ENCODE measurements around the gene LYL1.

Gene LYL1

GRCh38 chr19:13076787-13077186, 25.9 kb downstream of the LYL1 start:
- no peak overlapping the region for H3K4me2 ChIP-seq (ENCODE audit: low read length)
- peaks cover 20% of the 10 kb centered on the region for H3K27me3 ChIP-seq (ENCODE audit: control insufficient read depth, low read length)
- no peaks in the 10 kb centered on the region for H3F3A ChIP-seq (ENCODE audit: control insufficient read depth, insufficient read depth)
- no peak overlapping the region for H3K27ac ChIP-seq (ENCODE audit: low read depth, low read length)
- no peaks in the 10 kb centered on the region for H3K36me3 ChIP-seq (ENCODE audit: control insufficient read depth, low read length)
- no peaks in the 10 kb centered on the region for H3K4me1 ChIP-seq (ENCODE audit: control insufficient read depth, low read length)
- H3K79me2 ChIP-seq (ENCODE audit: control insufficient read depth, low read length): no peaks in the 10 kb centered on the region
- H4K20me1 ChIP-seq (ENCODE audit: control insufficient read depth, insufficient read depth, low read depth, low read length): no peaks in the 10 kb centered on the region
- H3K9me2 ChIP-seq (replicated peaks; ENCODE audit: control insufficient read depth, low read length): no peaks in the 10 kb centered on the region
- H3K4me3 ChIP-seq (ENCODE audit: low read length): no peak overlapping the region
- no peaks in the 10 kb centered on the region for H3K9me3 ChIP-seq (ENCODE audit: control insufficient read depth, insufficient read depth, low read length)
- TF ChIP-seq, protein P1, sequence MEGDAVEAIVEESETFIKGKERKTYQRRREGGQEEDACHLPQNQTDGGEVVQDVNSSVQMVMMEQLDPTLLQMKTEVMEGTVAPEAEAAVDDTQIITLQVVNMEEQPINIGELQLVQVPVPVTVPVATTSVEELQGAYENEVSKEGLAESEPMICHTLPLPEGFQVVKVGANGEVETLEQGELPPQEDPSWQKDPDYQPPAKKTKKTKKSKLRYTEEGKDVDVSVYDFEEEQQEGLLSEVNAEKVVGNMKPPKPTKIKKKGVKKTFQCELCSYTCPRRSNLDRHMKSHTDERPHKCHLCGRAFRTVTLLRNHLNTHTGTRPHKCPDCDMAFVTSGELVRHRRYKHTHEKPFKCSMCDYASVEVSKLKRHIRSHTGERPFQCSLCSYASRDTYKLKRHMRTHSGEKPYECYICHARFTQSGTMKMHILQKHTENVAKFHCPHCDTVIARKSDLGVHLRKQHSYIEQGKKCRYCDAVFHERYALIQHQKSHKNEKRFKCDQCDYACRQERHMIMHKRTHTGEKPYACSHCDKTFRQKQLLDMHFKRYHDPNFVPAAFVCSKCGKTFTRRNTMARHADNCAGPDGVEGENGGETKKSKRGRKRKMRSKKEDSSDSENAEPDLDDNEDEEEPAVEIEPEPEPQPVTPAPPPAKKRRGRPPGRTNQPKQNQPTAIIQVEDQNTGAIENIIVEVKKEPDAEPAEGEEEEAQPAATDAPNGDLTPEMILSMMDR (IDR thresholded peaks at IDR 0.05; ENCODE audit: low read depth, low read length, poor library complexity, severe bottlenecking): no peak
- no peak for TF ChIP-seq EZH2phosphoT487 (IDR thresholded peaks at IDR 0.05; ENCODE audit: borderline replicate concordance, low read length)

DNA sequence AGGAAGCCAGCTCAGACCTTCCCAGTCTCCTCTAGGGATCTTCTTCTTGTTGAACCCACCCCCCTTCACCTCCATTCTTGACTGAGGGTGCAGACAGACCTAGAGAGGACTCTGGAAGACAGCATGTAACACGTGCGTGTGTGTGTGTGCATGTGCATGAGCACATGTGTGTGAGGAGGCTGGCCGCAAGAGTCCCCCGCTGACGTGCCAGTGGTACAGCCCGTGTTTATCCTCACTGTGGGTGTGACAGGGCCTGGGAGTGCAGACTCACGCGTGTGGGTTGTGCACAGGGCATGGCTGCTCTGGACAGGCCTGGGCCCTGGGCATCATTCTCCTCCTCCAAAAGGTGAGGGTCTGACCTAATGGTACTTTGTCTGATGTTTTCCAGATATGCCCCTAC, 26.3 kb downstream of the LYL1 start:
- H3K27ac ChIP-seq (ENCODE audit: low read depth, low read length): no peak overlapping the region
- no peaks in the 10 kb centered on the region for H3K9me2 ChIP-seq (replicated peaks; ENCODE audit: control insufficient read depth, low read length)
- H4K20me1 ChIP-seq (ENCODE audit: control insufficient read depth, insufficient read depth, low read depth, low read length): no peaks in the 10 kb centered on the region
- H3K36me3 ChIP-seq (ENCODE audit: control insufficient read depth, low read length): no peaks in the 10 kb centered on the region
- TF ChIP-seq, protein P1 (IDR thresholded peaks at IDR 0.05; ENCODE audit: low read depth, low read length, poor library complexity, severe bottlenecking): no peak
- no peak for TF ChIP-seq EZH2phosphoT487 (IDR thresholded peaks at IDR 0.05; ENCODE audit: borderline replicate concordance, low read length)
- H3K79me2 ChIP-seq (ENCODE audit: control insufficient read depth, low read length): no peaks in the 10 kb centered on the region
- H3F3A ChIP-seq (ENCODE audit: control insufficient read depth, insufficient read depth): no peaks in the 10 kb centered on the region
- no peaks in the 10 kb centered on the region for H3K4me1 ChIP-seq (ENCODE audit: control insufficient read depth, low read length)
- H3K4me2 ChIP-seq (ENCODE audit: low read length): no peak overlapping the region
- peaks cover 21% of the 10 kb centered on the region for H3K27me3 ChIP-seq (ENCODE audit: control insufficient read depth, low read length)
- H3K9me3 ChIP-seq (ENCODE audit: control insufficient read depth, insufficient read depth, low read length): no peaks in the 10 kb centered on the region
- H3K4me3 ChIP-seq (ENCODE audit: low read length): no peak overlapping the region

DNA sequence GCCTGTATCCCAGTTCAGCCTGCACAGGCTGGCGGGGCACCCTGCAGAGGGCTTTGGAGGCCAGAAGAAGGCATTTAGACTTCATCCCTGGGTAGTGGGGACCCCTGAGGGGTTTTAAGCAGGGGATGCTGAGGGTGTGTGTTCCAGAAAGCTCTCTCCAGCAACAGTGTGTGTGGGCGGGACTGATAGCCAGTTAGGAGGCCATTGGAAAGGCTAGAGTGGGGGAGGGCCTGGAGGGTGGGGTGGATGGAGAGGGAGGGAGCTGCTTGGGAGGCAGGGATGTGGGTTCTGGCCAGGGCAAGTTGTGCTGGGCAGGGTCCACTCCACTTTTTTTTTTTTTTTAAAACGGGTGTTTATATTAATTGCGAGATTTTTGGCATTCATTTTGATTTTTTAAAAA, 28.3 kb downstream of the LYL1 start:
- no peaks in the 10 kb centered on the region for H3F3A ChIP-seq (ENCODE audit: control insufficient read depth, insufficient read depth)
- no peaks in the 10 kb centered on the region for H3K79me2 ChIP-seq (ENCODE audit: control insufficient read depth, low read length)
- no peak for TF ChIP-seq EZH2phosphoT487 (IDR thresholded peaks at IDR 0.05; ENCODE audit: borderline replicate concordance, low read length)
- TF ChIP-seq, protein P1 (IDR thresholded peaks at IDR 0.05; ENCODE audit: low read depth, low read length, poor library complexity, severe bottlenecking): no peak
- H3K9me2 ChIP-seq (replicated peaks; ENCODE audit: control insufficient read depth, low read length): no peaks in the 10 kb centered on the region
- no peaks in the 10 kb centered on the region for H3K9me3 ChIP-seq (ENCODE audit: control insufficient read depth, insufficient read depth, low read length)
- no peak overlapping the region for H3K4me2 ChIP-seq (ENCODE audit: low read length)
- no peaks in the 10 kb centered on the region for H3K36me3 ChIP-seq (ENCODE audit: control insufficient read depth, low read length)
- no peaks in the 10 kb centered on the region for H4K20me1 ChIP-seq (ENCODE audit: control insufficient read depth, insufficient read depth, low read depth, low read length)
- H3K4me3 ChIP-seq (ENCODE audit: low read length): no peak overlapping the region
- no peaks in the 10 kb centered on the region for H3K4me1 ChIP-seq (ENCODE audit: control insufficient read depth, low read length)
- no peak overlapping the region for H3K27ac ChIP-seq (ENCODE audit: low read depth, low read length)
- H3K27me3 ChIP-seq (ENCODE audit: control insufficient read depth, low read length): peaks cover 30% of the 10 kb centered on the region

DNA sequence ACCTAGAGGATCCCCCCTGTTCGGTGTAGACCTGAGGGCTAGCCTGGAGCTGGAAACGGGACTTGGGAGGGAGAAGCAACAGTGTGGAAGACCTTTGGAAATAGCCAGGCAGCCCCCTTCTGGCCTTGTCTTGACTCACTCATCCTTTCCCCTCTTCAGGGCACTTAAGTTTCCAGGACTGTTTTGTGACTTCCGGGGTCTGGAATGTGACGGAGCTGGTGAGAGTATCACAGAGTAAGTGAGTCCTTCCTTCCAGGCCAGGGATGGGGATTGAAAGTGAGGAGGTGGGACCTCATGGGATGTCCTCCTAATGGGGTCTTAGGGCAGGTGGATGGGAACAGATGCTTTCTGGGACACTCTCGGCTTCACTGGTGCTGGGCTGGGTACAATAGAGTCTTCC, 29.4 kb downstream of the LYL1 start:
- Histone ChIP-seq H3K9me2 (replicated peaks; ENCODE audit: control insufficient read depth, low read length) (no peaks in the 10 kb centered on the region), H3K4me3 (ENCODE audit: low read length) (no peak overlapping the region), H3K4me2 (ENCODE audit: low read length) (no peak overlapping the region), H3K36me3 (ENCODE audit: control insufficient read depth, low read length) (no peaks in the 10 kb centered on the region), H3K9me3 (ENCODE audit: control insufficient read depth, insufficient read depth, low read length) (no peaks in the 10 kb centered on the region), H4K20me1 (ENCODE audit: control insufficient read depth, insufficient read depth, low read depth, low read length) (no peaks in the 10 kb centered on the region), H3K27ac (ENCODE audit: low read depth, low read length) (no peak overlapping the region), H3K27me3 (ENCODE audit: control insufficient read depth, low read length) (peaks cover 33% of the 10 kb centered on the region), H3K4me1 (ENCODE audit: control insufficient read depth, low read length) (no peaks in the 10 kb centered on the region), H3F3A (ENCODE audit: control insufficient read depth, insufficient read depth) (no peaks in the 10 kb centered on the region), H3K79me2 (ENCODE audit: control insufficient read depth, low read length) (no peaks in the 10 kb centered on the region)
- no peak for TF ChIP-seq EZH2phosphoT487 (IDR thresholded peaks at IDR 0.05; ENCODE audit: borderline replicate concordance, low read length)
- TF ChIP-seq, protein P1 (IDR thresholded peaks at IDR 0.05; ENCODE audit: low read depth, low read length, poor library complexity, severe bottlenecking): no peak

All from DOHH2 (cell line).